GM11168 (cell line): Measurements from ENCODE around the gene TMEM50A.
"Not testable (repeated sequence)": the region's sequence is repeated elsewhere in the genome, so short reads cannot be mapped to it uniquely, and the experiment has no call there.

ENCODE experiments used
- in situ Hi-C: fragments of 300-500 bp; cut with MboI; formaldehyde crosslinking; loops from one replicate; pipeline ENCODE4 v1.12.0; 2022; ENCODE audit warnings: low sequenced_read_pairs; ENCODE audit not compliant: unreplicated experiment

TMEM50A gene

GRCh38 chr1:25329336-25329735 is 8.8 kb upstream of the TMEM50A start:
- in situ Hi-C loops: not testable (repeated sequence)

- in situ Hi-C loops: not testable (repeated sequence)
These were observed 8.2 kb upstream of the TMEM50A start for GRCh38 chr1:25329950-25330349.

DNA sequence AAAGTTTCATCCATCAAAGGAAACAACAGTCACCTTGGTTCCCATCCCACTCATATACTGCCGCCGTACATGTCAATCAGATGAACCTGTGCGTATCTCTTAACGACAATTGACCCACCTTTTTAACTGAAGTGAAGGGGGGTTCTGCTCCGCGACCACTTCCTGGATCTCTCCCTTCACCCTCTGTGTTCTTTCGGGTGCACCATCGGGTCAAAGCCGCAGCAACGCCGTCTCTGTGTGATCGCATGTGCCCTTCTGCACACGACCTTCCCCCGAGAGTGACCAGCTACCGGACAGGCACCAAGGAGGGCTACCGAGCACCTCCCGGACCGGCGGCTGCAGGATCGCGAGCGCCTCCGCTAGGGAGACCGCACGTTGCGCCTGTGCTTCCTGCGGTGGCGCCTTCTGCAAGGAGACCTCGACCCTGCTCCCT is 1.2 kb upstream of the TMEM50A start:
- in situ Hi-C loops: not testable (repeated sequence)

- in situ Hi-C loops: not testable (repeated sequence)
These were observed 499 bp upstream of the TMEM50A start for GRCh38 chr1:25337483-25338187.

- in situ Hi-C loops: no loop called here
These were observed 852 bp downstream of the TMEM50A start for GRCh38 chr1:25338986-25339385.

GRCh38 chr1:25341746-25342145 is 3.6 kb downstream of the TMEM50A start:
- in situ Hi-C loops: no loop called here

GRCh38 chr1:25342846-25343245 is 4.7 kb downstream of the TMEM50A start:
- in situ Hi-C loops: no loop called here

GRCh38 chr1:25343872-25344271 is 5.7 kb downstream of the TMEM50A start:
- in situ Hi-C loops: no loop called here

- in situ Hi-C loops: loop anchor here (5.0 kb wide), 1 partner anchor 95 kb away; no protein-coding TSS in a partner anchor
These were observed 9.4 kb downstream of the TMEM50A start for GRCh38 chr1:25347556-25347955.

DNA sequence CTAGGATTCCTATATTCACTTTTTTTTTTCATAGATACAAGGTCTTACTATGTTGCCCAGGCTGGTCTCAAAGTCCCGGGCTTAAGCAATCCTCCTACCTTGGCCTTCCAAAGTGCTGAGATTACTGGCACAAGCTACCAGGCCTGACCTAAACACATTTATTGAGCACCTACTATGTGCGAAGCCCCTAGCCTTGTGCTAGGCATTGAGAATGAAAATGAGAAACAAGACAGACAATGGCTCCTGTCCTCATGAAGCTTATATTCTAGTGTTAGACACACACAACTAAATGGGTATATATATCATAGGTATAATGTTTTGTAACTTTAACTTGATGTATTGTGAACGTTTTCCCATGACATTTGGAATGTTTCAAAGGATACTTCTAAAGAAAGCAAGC is 11.5 kb downstream of the TMEM50A start:
- in situ Hi-C loops: loop anchor here (5.0 kb wide), 1 partner anchor 97 kb away; no protein-coding TSS in a partner anchor

GRCh38 chr1:25355841-25356395 is 17.8 kb downstream of the TMEM50A start:
- in situ Hi-C loops: no loop called here

GRCh38 chr1:25356441-25356840 is 18.3 kb downstream of the TMEM50A start:
- in situ Hi-C loops: no loop called here

DNA sequence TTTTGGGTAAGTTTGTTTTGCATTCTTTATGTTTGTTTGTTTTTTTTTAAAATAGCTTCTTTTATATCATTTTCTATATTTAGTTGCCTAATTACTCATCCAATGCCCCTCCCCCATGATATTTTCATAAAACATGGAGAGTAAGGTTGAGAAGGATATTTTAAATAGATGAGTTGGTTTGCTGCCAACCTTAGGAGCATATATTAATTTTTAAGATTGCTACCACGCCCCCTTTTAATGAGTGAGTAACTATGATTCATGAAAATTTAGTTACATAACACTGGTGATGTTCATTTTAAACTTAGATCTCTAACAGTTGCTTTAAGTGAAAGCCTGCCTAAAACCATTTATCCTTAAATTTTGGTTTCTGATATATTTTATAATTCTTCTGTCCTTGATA is 18.7 kb downstream of the TMEM50A start:
- in situ Hi-C loops: no loop called here

DNA sequence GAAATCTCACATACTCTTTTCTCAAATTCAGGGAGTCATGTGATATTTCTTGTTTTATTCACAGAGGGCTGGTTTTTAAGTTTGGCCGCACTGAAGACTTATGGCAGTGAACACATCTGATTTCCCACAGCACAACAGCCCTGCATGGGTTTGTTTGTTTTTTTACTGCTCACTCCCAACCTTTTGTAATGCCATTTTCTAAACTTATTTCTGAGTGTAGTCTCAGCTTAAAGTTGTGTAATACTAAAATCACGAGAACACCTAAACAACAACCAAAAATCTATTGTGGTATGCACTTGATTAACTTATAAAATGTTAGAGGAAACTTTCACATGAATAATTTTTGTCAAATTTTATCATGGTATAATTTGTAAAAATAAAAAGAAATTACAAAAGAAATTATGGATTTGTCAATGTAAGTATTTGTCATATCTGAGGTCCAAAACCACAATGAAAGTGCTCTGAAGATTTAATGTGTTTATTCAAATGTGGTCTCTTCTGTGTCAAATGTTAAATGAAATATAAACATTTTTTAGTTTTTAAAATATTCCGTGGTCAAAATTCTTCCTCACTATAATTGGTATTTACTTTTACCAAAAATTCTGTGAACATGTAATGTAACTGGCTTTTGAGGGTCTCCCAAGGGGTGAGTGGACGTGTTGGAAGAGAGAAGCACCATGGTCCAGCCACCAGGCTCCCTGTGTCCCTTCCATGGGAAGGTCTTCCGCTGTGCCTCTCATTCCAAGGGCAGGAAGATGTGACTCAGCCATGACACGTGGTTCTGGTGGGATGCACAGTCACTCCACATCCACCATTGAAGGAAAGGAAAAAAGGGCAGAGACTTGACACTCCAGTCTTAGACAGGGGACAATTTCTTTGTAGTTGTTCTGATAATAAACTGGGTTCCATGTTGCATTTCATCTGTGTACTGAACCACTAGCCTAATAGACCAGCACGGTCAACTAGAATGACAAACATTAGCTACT is 22.8 kb downstream of the TMEM50A start:
- in situ Hi-C loops: no loop called here

DNA sequence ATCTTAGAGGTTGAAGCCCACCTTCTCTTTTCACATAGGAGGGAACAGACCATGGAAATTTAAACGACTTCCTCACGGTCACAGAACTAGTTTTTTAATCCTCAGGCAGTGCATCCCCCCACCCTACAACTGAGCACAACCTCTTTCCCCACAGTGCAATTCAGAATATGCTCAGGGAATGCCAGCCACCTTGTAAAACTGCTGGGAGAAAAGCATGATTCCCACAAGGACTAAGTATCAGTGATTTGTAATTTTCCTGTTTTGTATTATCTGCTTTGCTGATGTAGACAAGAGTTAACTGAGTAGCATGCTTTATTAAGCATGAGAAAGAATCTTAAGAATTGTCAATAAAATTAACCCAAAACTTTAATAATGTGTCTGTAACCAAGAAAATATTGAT is 23.8 kb downstream of the TMEM50A start:
- in situ Hi-C loops: no loop called here

- in situ Hi-C loops: not testable (repeated sequence)
These were observed 24.8 kb downstream of the TMEM50A start for GRCh38 chr1:25362634-25363559.

GRCh38 chr1:25369241-25369640 is 31.1 kb downstream of the TMEM50A start:
- in situ Hi-C loops: no loop called here

- in situ Hi-C loops: not testable (repeated sequence)
These were observed 31.6 kb downstream of the TMEM50A start for GRCh38 chr1:25369691-25370271.

DNA sequence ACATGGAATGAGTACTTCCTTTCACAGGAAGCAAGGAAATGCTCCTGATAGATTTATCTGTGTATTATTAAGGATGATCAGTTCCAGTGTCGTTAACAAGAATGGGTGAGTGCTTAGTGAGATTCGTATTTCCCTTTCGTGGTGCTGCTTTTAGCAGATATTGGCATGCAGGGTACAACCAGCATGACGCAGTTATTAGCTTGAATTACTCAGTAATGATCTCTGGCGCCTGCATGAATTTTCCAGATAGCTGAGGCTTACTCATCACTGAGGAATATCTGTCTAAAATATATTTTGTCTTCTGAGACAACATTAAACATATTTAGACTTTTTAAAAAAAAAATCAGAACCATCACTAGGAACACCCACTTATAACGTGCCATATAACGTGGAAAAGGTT is 33.6 kb downstream of the TMEM50A start:
- in situ Hi-C loops: not testable (repeated sequence)
